ENCODE results near the gene KDM4B. TPM values are rescaled to one million over a fixed set of nuclear protein-coding genes. Genes with fewer than 3 reads are reported as not detected.
A peak's percentile ranks its signal among the peaks of the same experiment; 100 is the strongest.

KDM4B gene
- total RNA-seq, 2 donors from 2014 or later, result 27.8 to 38.5 TPM

DNA sequence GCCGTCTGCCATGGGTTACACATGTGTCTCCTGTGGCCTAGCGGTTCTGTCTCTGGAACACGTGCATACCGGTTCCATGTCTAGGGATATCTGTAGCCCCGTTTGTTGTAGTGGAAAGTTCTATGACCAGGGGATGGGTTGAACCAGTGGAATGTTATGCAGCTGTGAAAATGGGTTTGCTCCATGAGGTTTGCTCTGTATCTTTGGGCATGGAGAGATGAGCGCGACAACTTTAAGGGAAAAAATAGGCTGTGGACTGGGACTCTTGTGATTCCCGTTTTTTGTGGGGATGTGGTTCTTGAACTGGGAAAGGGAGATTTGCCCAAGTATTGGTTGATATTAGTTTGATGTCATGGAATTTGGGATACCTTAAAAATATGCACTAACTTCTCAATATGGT lies 120.4 kb downstream of the KDM4B start:
- H3K36me3 Mint-ChIP-seq (ENCODE audit: low read depth), result peaks cover 11% of the 10 kb centered on the region

DNA sequence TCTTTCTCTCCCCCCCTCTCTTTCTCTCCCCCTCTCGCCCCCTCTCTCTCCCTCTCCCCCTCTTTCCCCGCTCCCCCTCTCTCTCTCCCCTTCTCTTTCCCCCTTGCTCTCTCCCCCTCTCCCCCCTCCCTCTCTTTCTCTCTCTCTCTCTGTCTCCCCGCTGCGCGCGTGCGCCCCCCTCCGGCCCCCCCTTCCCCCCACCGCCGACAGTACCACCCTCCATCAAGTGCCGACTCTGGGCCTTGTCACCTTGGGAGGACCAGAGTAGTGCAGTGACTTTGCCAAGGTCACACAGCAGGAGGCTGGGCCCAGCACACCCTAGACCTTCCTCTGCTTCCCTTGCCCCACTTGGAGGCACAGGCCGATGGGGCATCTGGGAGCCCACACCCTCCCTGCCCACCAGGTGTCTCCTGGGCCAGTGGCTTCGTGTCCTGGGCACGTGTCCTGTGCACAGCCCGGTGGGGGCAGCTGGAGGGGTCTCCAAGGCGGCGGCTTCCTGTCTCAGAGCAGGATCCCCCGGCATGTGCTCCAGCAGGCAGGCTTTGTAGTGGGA lies 121.6 kb downstream of the KDM4B start:
- no peak for DNase-seq
- Histone ChIP-seq H3K9ac (ENCODE audit: extremely low read depth, low read length, poor library complexity, severe bottlenecking) (no peak overlapping the region), H3K36me3 (ENCODE audit: control insufficient read depth, insufficient read depth, low read length) (peaks cover 10% of the 10 kb centered on the region), H3K4me1 (ENCODE audit: control insufficient read depth, insufficient read depth, low read length) (peaks cover 10% of the 10 kb centered on the region), H3K4me3 (ENCODE audit: low read length) (no peak overlapping the region), H3K27me3 (ENCODE audit: control insufficient read depth, insufficient read depth, low read length, poor library complexity, severe bottlenecking) (no peaks in the 10 kb centered on the region), H3K9me3 (ENCODE audit: control insufficient read depth, low read length) (no peaks in the 10 kb centered on the region), H3K27ac (ENCODE audit: low read depth, low read length) (peak overlapping the region; percentile 76)
- peaks cover 11% of the 10 kb centered on the region for H3K36me3 Mint-ChIP-seq (ENCODE audit: low read depth)
- H3K27ac Mint-ChIP-seq, result peak overlapping the region; percentile 81
- no peak overlapping the region for H3K4me3 Mint-ChIP-seq
- peaks cover 17% of the 10 kb centered on the region for H3K4me1 Mint-ChIP-seq
- H3K27me3 Mint-ChIP-seq (ENCODE audit: insufficient read depth), result no peaks in the 10 kb centered on the region
- WGBS, 2 experiments (ENCODE audit: insufficient coverage in 1 of 2, insufficient read length in 1 of 2), result 76 to 94% methylated on average over 2 to 8 of the region's 18 CpGs
- no peaks in the 10 kb centered on the region for H3K9me3 Mint-ChIP-seq
- TF ChIP-seq, protein P1, sequence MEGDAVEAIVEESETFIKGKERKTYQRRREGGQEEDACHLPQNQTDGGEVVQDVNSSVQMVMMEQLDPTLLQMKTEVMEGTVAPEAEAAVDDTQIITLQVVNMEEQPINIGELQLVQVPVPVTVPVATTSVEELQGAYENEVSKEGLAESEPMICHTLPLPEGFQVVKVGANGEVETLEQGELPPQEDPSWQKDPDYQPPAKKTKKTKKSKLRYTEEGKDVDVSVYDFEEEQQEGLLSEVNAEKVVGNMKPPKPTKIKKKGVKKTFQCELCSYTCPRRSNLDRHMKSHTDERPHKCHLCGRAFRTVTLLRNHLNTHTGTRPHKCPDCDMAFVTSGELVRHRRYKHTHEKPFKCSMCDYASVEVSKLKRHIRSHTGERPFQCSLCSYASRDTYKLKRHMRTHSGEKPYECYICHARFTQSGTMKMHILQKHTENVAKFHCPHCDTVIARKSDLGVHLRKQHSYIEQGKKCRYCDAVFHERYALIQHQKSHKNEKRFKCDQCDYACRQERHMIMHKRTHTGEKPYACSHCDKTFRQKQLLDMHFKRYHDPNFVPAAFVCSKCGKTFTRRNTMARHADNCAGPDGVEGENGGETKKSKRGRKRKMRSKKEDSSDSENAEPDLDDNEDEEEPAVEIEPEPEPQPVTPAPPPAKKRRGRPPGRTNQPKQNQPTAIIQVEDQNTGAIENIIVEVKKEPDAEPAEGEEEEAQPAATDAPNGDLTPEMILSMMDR (conservative IDR thresholded peaks at IDR 0.05), result no peak

More for the DNA sequence above, 120.4 kb downstream of the KDM4B start:
- Mint-ChIP-seq H3K4me1 (peaks cover 17% of the 10 kb centered on the region), H3K9me3 (no peaks in the 10 kb centered on the region), H3K4me3 (no peak overlapping the region), H3K27ac (no peak overlapping the region), H3K27me3 (ENCODE audit: insufficient read depth) (no peaks in the 10 kb centered on the region)
- no peak overlapping the region for H3K27ac ChIP-seq (ENCODE audit: low read depth, low read length)
- DNase-seq, result no peak
- H3K9me3 ChIP-seq (ENCODE audit: control insufficient read depth, low read length), result no peaks in the 10 kb centered on the region
- peaks cover 14% of the 10 kb centered on the region for H3K36me3 ChIP-seq (ENCODE audit: control insufficient read depth, insufficient read depth, low read length)
- no peak overlapping the region for H3K9ac ChIP-seq (ENCODE audit: extremely low read depth, low read length, poor library complexity, severe bottlenecking)
- TF ChIP-seq, protein P1 (conservative IDR thresholded peaks at IDR 0.05), result no peak
- no peak overlapping the region for H3K4me3 ChIP-seq (ENCODE audit: low read length)
- WGBS, 2 experiments (ENCODE audit: insufficient coverage in 1 of 2, insufficient read length in 1 of 2), result 92 to 96% methylated on average over 3 to 8 of the region's 8 CpGs
- H3K27me3 ChIP-seq (ENCODE audit: control insufficient read depth, insufficient read depth, low read length, poor library complexity, severe bottlenecking), result no peaks in the 10 kb centered on the region
- peaks cover 10% of the 10 kb centered on the region for H3K4me1 ChIP-seq (ENCODE audit: control insufficient read depth, insufficient read depth, low read length)

DNA sequence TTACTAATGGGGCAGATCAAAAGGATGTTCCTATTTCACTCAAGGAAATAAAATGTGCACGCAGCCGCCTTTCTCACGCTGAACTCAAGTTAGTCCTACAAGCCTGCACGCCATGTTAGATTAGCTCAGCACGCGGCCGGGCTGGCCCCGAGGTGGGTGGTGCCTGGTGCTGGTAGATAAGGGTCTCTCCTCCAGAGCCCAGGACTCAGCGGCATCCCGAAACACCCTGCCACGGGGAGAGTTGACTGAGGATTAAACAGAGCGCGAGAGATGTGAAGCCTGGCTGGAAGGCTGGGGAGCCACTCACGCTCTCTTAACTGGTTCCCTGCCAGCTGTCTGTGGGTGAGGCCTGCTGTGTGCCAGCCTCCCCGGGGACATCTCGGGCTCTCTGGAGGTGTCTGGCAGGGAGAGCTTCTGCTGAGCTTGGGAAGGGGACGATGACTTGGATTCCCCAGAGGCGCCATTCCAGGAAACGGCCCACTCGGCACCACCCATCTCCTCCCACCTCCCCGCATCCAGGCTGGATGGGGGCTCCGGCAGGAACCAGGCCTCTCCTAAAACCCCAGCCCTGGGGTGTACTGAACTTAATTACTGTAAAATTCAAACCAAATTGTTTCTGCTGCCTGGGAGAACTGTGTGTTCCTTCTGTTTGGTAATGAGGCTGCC lies 122.2 kb downstream of the KDM4B start:
- peak overlapping the region; percentile 81 for H3K27ac Mint-ChIP-seq
- no peaks in the 10 kb centered on the region for H3K27me3 Mint-ChIP-seq (ENCODE audit: insufficient read depth)
- peaks cover 10% of the 10 kb centered on the region for H3K4me1 ChIP-seq (ENCODE audit: control insufficient read depth, insufficient read depth, low read length)
- peaks cover 10% of the 10 kb centered on the region for H3K36me3 ChIP-seq (ENCODE audit: control insufficient read depth, insufficient read depth, low read length)
- no peaks in the 10 kb centered on the region for H3K9me3 ChIP-seq (ENCODE audit: control insufficient read depth, low read length)
- H3K36me3 Mint-ChIP-seq (ENCODE audit: low read depth), result peaks cover 11% of the 10 kb centered on the region
- no peak for DNase-seq
- peaks cover 17% of the 10 kb centered on the region for H3K4me1 Mint-ChIP-seq
- H3K9me3 Mint-ChIP-seq, result no peaks in the 10 kb centered on the region
- 82 to 89% methylated on average over 18 to 22 of the region's 22 CpGs for WGBS, 2 experiments (ENCODE audit: insufficient coverage in 1 of 2, insufficient read length in 1 of 2)
- H3K27me3 ChIP-seq (ENCODE audit: control insufficient read depth, insufficient read depth, low read length, poor library complexity, severe bottlenecking), result no peaks in the 10 kb centered on the region
- H3K4me3 Mint-ChIP-seq, result no peak overlapping the region
- no peak overlapping the region for H3K4me3 ChIP-seq (ENCODE audit: low read length)
- no peak overlapping the region for H3K9ac ChIP-seq (ENCODE audit: extremely low read depth, low read length, poor library complexity, severe bottlenecking)
- peak overlapping the region; percentile 76 for H3K27ac ChIP-seq (ENCODE audit: low read depth, low read length)
- TF ChIP-seq, protein P1 (conservative IDR thresholded peaks at IDR 0.05), result no peak
